ENCODE measurements around the gene DELE1. TPM values are rescaled to one million over a fixed set of nuclear protein-coding genes. Genes with fewer than 3 reads are reported as not detected.

The DELE1 gene
- total RNA-seq, 2 donors from 2014 or later: 77.8 to 99.1 TPM

DNA sequence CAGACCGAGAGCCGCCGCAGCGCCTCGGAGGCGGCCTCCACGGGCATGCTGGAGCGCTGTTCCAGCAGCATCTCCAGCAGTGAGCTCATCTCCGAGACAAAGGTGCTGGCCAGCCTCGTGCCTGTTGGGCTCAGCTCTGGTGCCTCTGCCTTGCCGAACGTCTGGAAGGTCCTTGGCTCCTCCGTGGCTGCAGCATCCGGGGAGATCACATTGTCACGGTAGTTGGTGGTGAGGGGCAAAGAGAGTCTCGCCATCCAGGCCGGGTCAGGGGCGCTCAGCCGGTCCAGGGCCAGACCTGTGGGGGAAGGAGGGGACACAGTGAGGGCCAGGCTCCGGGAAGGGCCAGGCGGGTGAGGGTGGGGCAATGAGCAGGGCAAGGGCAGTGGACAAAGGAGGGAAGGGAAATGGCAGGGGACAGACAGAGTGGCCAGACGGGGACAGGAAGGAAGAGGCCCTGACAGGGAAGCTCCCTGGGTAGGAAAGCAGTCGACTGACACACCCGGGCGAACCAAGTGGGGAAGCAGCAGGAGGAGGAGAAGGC lies 21.9 kb downstream of the DELE1 start:
- intact Hi-C loops (cut with DNase I, micrococcal nuclease): no loop called here
- peak; percentile 28 for ATAC-seq
- DNase-seq: no peak

DNA sequence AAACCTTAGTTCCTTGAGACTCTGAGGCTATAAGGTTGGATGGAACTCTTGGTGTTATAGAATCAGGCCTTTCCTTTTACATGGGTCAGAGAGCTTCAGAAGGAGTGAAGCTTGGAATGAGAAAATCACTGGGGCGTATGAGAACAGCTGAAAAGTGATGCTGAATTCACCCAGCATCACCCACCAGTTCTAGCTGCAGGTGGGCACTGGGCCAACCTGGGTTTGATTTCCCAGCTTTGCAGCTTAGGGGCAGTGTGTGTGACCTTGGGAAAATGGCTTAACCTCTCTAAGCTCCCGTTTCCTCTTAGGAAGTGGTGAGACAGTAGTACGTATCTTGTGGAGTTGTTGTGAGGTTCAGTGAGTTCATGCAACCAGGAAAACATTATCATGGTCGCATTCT lies 23.6 kb downstream of the DELE1 start:
- intact Hi-C loops (cut with DNase I, micrococcal nuclease): no loop called here

DNA sequence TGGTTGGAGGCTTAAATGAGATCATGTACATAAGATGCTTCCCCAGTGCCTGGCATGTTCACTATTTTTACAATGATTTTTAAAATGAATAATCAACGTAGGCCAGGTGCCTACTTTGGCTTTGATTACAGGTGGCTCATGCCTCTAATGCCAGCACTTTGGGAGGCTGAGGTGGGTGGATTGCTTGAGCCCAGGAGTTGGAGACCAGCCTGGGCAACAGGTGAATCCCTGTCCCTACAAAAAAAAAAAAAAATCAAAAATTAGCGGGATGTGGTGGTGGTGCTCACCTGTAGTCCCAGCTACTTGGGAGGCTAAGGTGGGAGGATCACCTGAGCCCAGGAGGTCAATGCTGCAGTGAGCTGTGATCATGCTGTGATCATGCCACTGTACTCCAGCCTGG lies 25.1 kb downstream of the DELE1 start:
- ATAC-seq: no peak
- intact Hi-C loops (cut with DNase I, micrococcal nuclease): no loop called here

More for the DNA sequence above, 23.6 kb downstream of the DELE1 start:
- no peak for DNase-seq
- ATAC-seq: no peak

DNA sequence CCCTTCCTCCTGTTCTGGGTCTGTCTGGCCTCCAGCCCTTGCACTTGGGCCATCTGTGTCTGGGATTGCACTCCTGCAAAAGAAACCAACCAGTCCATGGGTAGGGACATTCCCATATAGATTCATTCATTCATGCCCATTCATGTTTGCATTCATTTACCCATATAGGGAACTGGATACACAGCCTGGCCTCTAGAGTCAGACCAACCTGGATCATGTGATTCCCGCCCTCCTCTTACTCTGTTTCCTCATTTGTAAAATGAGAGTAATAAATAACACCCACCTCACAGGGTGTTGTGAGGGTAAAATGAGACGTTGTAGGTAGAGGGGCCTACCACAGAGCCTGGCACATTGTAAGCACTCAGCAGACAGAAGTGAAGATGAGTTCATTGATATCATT lies 25.8 kb downstream of the DELE1 start:
- no peak for DNase-seq
- ATAC-seq: no peak
- intact Hi-C loops (cut with DNase I, micrococcal nuclease): no loop called here

More for the DNA sequence above, 25.1 kb downstream of the DELE1 start:
- DNase-seq: no peak

DNA sequence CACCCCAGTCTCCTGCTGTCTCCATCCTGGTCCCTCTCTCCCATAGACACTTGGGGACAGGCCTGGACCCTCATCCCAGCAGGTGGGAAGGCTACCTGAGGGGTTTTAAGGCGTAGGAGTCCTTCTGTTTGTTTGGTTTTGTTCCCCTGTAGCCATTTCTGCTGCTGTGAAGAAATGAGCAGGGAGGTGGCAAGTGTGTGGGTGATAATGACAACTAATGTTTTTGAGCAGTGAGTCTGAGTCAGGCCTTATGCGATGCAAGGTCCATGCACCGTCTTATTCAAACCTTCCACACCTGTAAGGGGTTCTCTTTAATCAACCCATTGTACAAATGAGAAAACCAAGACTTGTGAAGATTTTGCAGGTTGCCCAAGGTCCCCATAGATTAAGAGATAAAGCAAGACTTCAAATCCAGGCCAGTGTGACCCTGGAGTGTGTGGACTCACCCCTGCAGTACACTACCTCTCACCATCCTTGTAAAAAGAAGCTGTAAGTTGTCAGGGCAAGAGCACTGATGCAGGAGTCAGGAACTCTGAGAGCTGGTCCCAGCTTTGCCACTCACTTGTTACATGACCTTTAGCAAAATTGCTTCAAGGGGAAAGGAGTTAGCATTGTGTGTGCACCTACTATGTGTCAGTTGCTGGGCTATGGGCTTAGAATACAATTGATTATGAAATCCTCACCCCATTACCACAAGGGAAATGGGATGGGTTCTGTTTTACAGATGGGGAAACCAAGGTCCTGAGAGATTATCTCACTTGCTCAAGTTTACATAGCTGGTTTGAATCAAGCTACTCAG lies 26.7 kb downstream of the DELE1 start:
- DNase-seq: no peak
- no peak for ATAC-seq
- intact Hi-C loops (cut with DNase I, micrococcal nuclease): no loop called here

- ATAC-seq: no peak
- no peak for DNase-seq
- intact Hi-C loops (cut with DNase I, micrococcal nuclease): no loop called here
These were observed 27.7 kb downstream of the DELE1 start for GRCh38 chr5:141951332-141951781.

DNA sequence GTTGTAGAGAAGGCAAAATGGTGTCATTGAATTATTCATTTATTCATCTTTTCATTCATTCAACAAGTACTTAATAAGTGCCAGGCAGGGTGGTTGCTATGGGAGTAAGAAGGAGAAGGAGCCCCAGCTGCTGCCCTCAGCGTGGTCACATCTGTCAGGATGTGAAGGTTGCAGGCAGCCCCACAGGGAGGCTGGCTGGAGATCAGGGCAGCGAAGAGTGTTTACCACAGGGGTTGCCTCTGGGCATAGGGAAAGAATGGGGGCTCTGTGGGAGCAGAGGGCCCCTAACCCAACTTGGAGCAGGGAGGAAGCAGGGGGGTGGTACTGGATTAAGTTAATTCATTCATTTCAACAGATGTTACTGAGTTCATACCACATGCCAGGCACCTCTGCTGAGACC lies 28.3 kb downstream of the DELE1 start:
- intact Hi-C loops (cut with DNase I, micrococcal nuclease): no loop called here
- ATAC-seq (no peak), DNase-seq (no peak)

DNA sequence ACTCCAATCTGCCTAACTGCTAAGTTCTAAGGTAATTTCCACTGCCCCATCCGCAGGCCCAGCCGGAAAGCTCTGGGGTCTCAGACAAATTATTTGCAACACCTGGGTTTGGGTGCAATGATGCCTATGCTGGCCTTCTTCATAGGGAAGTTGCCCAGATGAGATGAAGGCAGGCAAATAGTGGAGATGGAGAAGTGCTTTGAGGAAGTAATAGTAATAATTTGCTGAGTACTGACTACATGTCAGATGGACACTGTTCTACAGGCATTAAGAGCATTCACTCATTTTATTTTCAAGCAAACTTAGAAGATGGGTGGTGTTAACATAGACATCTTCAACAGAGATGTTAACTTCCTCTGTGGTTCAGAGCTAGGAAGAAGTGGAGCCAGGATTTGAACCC lies 30.5 kb downstream of the DELE1 start:
- intact Hi-C loops (cut with DNase I, micrococcal nuclease): no loop called here
- DNase-seq: no peak
- ATAC-seq: no peak

DNA sequence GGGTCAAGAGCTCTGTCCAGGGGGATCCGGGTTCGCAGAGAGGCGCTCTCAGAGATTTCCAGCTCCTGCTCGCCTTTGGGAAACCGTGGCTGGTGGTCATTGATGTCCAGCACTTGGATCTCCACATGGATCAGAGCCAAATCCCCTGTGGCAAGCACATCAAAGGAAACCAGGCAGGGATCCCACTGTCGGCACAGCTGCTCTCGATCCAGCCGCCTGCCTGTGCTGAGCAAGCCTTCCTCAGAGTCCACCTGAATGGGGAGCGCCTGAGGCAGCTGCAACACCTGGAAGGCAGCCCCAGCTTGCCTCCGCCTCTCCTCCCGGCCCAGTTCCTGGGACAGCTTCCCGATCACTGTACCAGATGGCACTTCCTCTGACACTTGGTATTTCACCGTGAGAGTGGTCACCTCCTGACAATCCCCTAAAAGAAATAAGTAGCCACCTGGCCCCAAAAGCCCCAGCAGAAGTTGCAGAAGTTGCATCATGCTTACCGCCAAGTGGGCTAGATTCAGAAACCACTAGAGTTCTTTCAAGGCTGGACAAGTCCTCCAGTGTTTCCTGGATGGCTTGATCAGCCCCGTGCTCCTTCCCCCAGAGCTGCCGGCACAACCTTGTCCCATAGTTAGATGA lies 33.8 kb downstream of the DELE1 start:
- intact Hi-C loops (cut with DNase I, micrococcal nuclease): no loop called here
- ATAC-seq: no peak
- no peak for DNase-seq

GRCh38 chr5:141958113-141958512 lies 34.4 kb downstream of the DELE1 start, which contains the start of gene PCDH12:
Gene PCDH12, minus strand, starts transcription at chr5:141958202. Its CDS starts 351 bp downstream, at chr5:141957851.
- intact Hi-C loops (cut with DNase I, micrococcal nuclease): no loop called here
- DNase-seq: no peak
- ATAC-seq: no peak

GRCh38 chr5:141958546-141959172 lies 35.0 kb downstream of the DELE1 start:
- ATAC-seq: peak; percentile 27
- intact Hi-C loops (cut with DNase I, micrococcal nuclease): no loop called here
- no peak for DNase-seq

- peak; percentile 33 for ATAC-seq
- peak in 1 of 2 donors; percentile 32 for DNase-seq
- intact Hi-C loops (cut with DNase I, micrococcal nuclease): loop anchor here (5.0 to 10.0 kb wide), 2 partner anchors 268 to 275 kb away; partner anchors contain the start of gene ARAP3 (in 1 of the 2)
These were observed 36.3 kb downstream of the DELE1 start for GRCh38 chr5:141960018-141960417.

DNA sequence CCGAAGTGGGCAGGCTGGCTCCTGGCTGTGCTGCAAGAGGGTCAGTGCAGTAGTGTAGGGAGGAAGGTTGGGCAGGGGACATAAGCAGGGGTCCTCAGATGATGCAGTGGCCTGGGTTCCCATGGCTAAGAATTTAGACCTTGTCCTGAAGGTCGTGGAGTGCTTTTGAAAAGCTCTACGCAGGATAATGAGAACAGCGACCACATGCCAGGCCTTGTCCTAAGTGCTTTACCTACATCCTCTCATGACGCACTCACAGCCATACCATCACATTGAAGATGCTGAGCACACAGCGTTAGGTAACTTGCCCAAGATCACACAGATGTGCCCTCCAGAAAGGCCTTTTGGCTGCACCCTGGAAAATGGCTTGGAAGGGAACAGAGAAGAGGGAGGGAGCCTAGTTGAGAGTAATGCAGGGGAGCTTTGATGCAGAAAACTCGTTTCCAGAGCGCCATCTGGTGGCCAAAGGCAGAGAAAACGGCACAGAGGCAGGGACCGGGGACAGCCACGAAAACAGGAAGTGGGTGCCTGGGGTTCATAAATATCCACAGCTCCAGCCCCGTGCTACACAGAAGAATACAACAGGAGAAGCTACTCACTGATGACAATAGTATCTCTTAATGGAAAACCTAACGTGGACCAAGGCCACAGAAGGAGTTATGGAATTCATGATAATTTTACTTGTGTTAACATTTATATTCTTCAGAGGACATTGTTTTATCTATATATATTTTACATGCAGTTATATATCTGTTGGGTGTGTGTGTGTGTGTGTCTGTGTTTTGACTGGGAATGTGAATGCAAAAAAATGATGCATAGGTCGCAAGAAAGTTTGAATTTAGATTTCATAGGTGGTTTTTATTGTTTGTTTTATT lies 37.0 kb downstream of the DELE1 start:
- ATAC-seq (peak; percentile 93), DNase-seq (peak; percentile 83 to 93)
- intact Hi-C loops (cut with DNase I, micrococcal nuclease): loop anchor here (5.0 to 10.0 kb wide), 2 partner anchors 268 to 276 kb away; partner anchors contain the start of gene ARAP3 (in 1 of the 2)

- DNase-seq (no peak), ATAC-seq (no peak)
- intact Hi-C loops (cut with DNase I, micrococcal nuclease): loop anchor here (5.0 to 10.0 kb wide), 2 partner anchors 269 to 277 kb away; partner anchors contain the start of gene ARAP3 (in 1 of the 2)
These were observed 37.8 kb downstream of the DELE1 start for GRCh38 chr5:141961466-141961865.

GRCh38 chr5:141963701-141964100 lies 40.0 kb downstream of the DELE1 start:
- DNase-seq (no peak), ATAC-seq (no peak)
- intact Hi-C loops (cut with DNase I, micrococcal nuclease): loop anchor here (5.0 to 10.0 kb wide), 2 partner anchors 271 to 279 kb away; partner anchors contain the start of gene ARAP3 (in 1 of the 2)

DNA sequence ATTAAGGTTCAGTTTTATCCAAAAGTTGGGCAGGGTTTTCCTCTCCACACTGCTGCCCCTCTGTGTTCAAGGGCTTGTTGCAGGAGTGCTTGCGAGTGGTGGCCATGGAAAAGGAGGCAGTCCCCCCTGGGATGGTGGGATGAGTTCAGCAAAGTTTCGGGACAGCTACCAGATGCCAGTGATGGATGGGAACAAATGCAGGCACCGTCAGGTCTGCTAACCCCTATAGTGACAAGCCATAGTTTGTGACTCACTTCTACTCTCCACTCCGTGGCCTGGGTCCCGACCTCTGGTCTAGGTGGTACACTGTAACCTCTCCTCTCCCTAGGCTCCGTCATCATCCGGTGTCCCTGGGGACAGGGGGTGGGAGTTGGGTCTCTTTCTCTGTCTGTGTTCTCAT lies 41.4 kb downstream of the DELE1 start:
- intact Hi-C loops (cut with DNase I, micrococcal nuclease): loop anchor here in 1 of 2 donors (10.0 kb wide), 1 partner anchor 280 kb away; the partner anchor contains the start of gene ARAP3
- no peak for ATAC-seq

GRCh38 chr5:141966275-141966962 lies 42.7 kb downstream of the DELE1 start:
- DNase-seq (no peak), ATAC-seq (no peak)
- intact Hi-C loops (cut with DNase I, micrococcal nuclease): loop anchor here in 1 of 2 donors (10.0 kb wide), 1 partner anchor 282 kb away; the partner anchor contains the start of gene ARAP3

More for the DNA sequence above, 41.4 kb downstream of the DELE1 start:
- DNase-seq: no peak

Data from left colon (tissue), 2 donors.